B cell (primary cell): ENCODE data around the gene ZFAND4. TPM values are rescaled to one million over a fixed set of nuclear protein-coding genes. Genes with fewer than 3 reads are reported as not detected.

Experiments used
- ATAC-seq: fragments of 200-7000 bp; cut with Tn5 transposase; one replicate; pipeline ENCODE4 v1.10.0; 2021; ENCODE audit warnings: low read depth, mild to moderate bottlenecking, moderate number of reproducible peaks, moderate library complexity
- CTCF ChIA-PET: fragments of 350-600 bp; sonication (Branson Sonifier 250); formaldehyde crosslinking; loops from one replicate; lab custom pipeline; 2021; ENCODE audit warnings: antibody characterized with exemption, inconsistent platforms; lab: Charles Lee
- POLR2A ChIA-PET: fragments of 350-600 bp; sonication (Branson Sonifier 250); formaldehyde crosslinking; loops from one replicate; lab custom pipeline; 2021; ENCODE audit warnings: antibody characterized with exemption; lab: Charles Lee
- DNase-seq: peaks from one replicate; pipeline ENCODE4 v3.0.0; 2013
- H2AFZ ChIP-seq: 2 replicates; pipeline ENCODE4 v1.6.1; 2012; ENCODE audit warnings: mild to moderate bottlenecking, low read depth, low read length; ENCODE audit not compliant: insufficient read depth, poor library complexity, severe bottlenecking
- H3K27ac ChIP-seq, 2 donors: 1 replicate in 1 of 2; 2 replicates in 1 of 2; pipeline ENCODE4 v1.5.1; 2012 to 2013; ENCODE audit warnings: low read length in 2 of 2, mild to moderate bottlenecking in 2 of 2, moderate library complexity in 1 of 2
- H3K27me3 ChIP-seq, 4 experiments: fragments of 200-600 bp in 1 of 4; sonication (generic) in 1 of 4; replicated peaks in 1 of 4; 1 replicate in 2 of 4; 2 replicates in 2 of 4; pipeline versions ENCODE4 v1.6.1 to v1.7.0; 2013 to 2016; ENCODE audit warnings: low read length in 3 of 4, mild to moderate bottlenecking in 2 of 4, mixed read lengths in 1 of 4, moderate library complexity in 1 of 4; ENCODE audit not compliant: insufficient read depth in 4 of 4, control insufficient read depth in 3 of 4; ENCODE audit errors: control extremely low read depth in 1 of 4
- H3K36me3 ChIP-seq, 2 experiments: replicated peaks in 1 of 2; 1 replicate in 1 of 2; 2 replicates in 1 of 2; pipeline versions ENCODE4 v1.6.1 to v1.7.1; 2013; ENCODE audit warnings: low read length in 1 of 2; ENCODE audit not compliant: insufficient read depth in 2 of 2, control insufficient read depth in 1 of 2; ENCODE audit errors: control extremely low read depth in 1 of 2, extremely low read depth in 1 of 2
- H3K4me1 ChIP-seq, 2 donors: fragments of 200-600 bp in 1 of 2; sonication (generic) in 1 of 2; 1 replicate in 1 of 2; 2 replicates in 1 of 2; pipeline versions ENCODE4 v1.5.1 to v1.6.1; 2013 to 2017; ENCODE audit warnings: low read length in 2 of 2; ENCODE audit not compliant: control insufficient read depth in 2 of 2, insufficient read depth in 2 of 2
- H3K4me2 ChIP-seq: replicated peaks from 2 replicates; pipeline ENCODE3; 2012; ENCODE audit warnings: mild to moderate bottlenecking, low read depth, low read length; ENCODE audit not compliant: poor library complexity, severe bottlenecking
- H3K4me3 ChIP-seq, 5 experiments: fragments of 200-600 bp in 1 of 5; sonication (generic) in 1 of 5; 1 replicate in 3 of 5; 2 replicates in 2 of 5; pipeline versions ENCODE4 v1.5.1 to v1.7.0; 2011 to 2016; ENCODE audit warnings: low read length in 4 of 5, mild to moderate bottlenecking in 4 of 5, low read depth in 2 of 5, control low read depth in 1 of 5, moderate library complexity in 1 of 5; ENCODE audit not compliant: insufficient read depth in 1 of 5; ENCODE audit errors: control extremely low read depth in 1 of 5, extremely low read depth in 1 of 5
- H3K79me2 ChIP-seq: fragments of 200-600 bp; sonication (generic); one replicate; pipeline ENCODE4 v1.6.0; 2016; ENCODE audit warnings: low read length; ENCODE audit not compliant: control insufficient read depth, insufficient read depth
- H3K9ac ChIP-seq: fragments of 200-600 bp; sonication (generic); 2 replicates; pipeline ENCODE4 v1.6.1; 2017; ENCODE audit warnings: mild to moderate bottlenecking, low read length, moderate library complexity
- H3K9me3 ChIP-seq, 3 donors: one replicate each; pipeline versions ENCODE4 v1.6.1 to v1.7.1; 2013; ENCODE audit warnings: low read length in 2 of 3; ENCODE audit not compliant: control insufficient read depth in 2 of 3, insufficient read depth in 1 of 3; ENCODE audit errors: control extremely low read depth in 1 of 3
- H4K20me1 ChIP-seq: 2 replicates; pipeline ENCODE4 v1.6.0; 2012; ENCODE audit warnings: mild to moderate bottlenecking, low read length; ENCODE audit not compliant: insufficient read depth, control insufficient read depth, poor library complexity, severe bottlenecking
- H3K27ac Mint-ChIP-seq: one replicate; pipeline ENCODE4 v1.8.0; 2021; ENCODE audit warnings: mixed read lengths
- H3K27me3 Mint-ChIP-seq: one replicate; pipeline ENCODE4 v1.8.0; 2021; ENCODE audit warnings: mixed read lengths
- H3K4me1 Mint-ChIP-seq: one replicate; pipeline ENCODE4 v1.8.0; 2021; ENCODE audit warnings: mixed read lengths
- H3K4me3 Mint-ChIP-seq: one replicate; pipeline ENCODE4 v1.8.0; 2021; ENCODE audit warnings: mixed read lengths
- H3K9me3 Mint-ChIP-seq: one replicate; pipeline ENCODE4 v1.8.0; 2022; ENCODE audit warnings: mixed read lengths; ENCODE audit not compliant: insufficient read depth
- EZH2 ChIP-seq: IDR thresholded peaks from 2 replicates; pipeline ENCODE4 v1.6.1; 2012; ENCODE audit warnings: borderline replicate concordance, low read depth, mild to moderate bottlenecking, moderate library complexity, low read length; ENCODE audit not compliant: insufficient read depth, poor library complexity, severe bottlenecking
- WGBS: methylation state at CpG from one replicate; pipeline ENCODE4 v1.1.5; 2013; ENCODE audit warnings: missing lambda C conversion rate; ENCODE audit not compliant: insufficient coverage; 5-methylcytosine and 5-hydroxymethylcytosine counted together
- intact Hi-C: fragments of 100-400 bp; cut with micrococcal nuclease; formaldehyde crosslinking; loops from one replicate; pipeline ENCODE4 v1.10.0; 2022
- polyA plus RNA-seq: library from polyadenylated mRNA; depleted of rRNA; stranded (reverse); fragments of >200 nt; gene quantifications from 2 replicates; pipeline ENCODE4 v1.2.3, GENCODE V29; 2012
- total RNA-seq, 2 donors: library from RNA; stranded (reverse); fragments of 120-200 nt in 1 of 2; gene quantifications; 1 replicate in 1 of 2; 2 replicates in 1 of 2; pipeline versions ENCODE4 v1.2.3 to v1.2.4, GENCODE V29; 2013 to 2022
- TF ChIP-seq, protein P1 (sequence below): fragments of 200-600 bp; IDR thresholded peaks from one replicate; pipeline ENCODE4 v1.8.0; 2022; ENCODE audit warnings: antibody characterized with exemption, mild to moderate bottlenecking

Gene ZFAND4
- total and polyA plus RNA-seq, 2 donors (not counting 1 experiment from before 2014, with no cell fraction given): 7.9 to 23.4 TPM

DNA sequence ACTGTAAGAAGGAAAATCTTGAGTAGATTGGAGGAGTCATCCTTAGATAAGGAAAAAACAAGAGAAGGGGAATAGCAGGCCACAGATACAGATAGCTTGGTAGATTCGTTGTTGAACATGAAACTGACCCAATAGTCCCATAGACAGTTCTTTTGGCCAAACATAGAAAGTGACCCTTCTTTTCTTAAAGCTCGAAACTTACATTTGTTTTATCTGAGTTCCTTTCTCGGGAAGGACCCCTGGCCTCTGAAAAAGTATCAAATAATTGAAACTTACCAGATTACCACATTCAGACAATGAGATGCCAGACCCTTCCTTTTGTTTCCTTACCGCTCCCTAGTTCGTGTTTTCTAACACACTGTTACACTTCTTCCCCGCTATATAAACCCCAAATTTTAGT, 72.9 kb downstream of the ZFAND4 start:
- Histone ChIP-seq H3K36me3 (no peaks in the 10 kb centered on the region), H3K4me1 (peaks cover 9% of the 10 kb centered on the region in 2 donors), H3K79me2 (peaks cover 4% of the 10 kb centered on the region), H3K27ac (no peak overlapping the region), H2AFZ (no peak overlapping the region), H3K9ac (no peak overlapping the region), H4K20me1 (no peaks in the 10 kb centered on the region), H3K9me3 (peaks cover 4 to 7% (median 6%) of the 10 kb centered on the region in 3 donors), H3K4me3 (no peak overlapping the region), H3K27me3 (peaks cover 0 to 15% (median 6%) of the 10 kb centered on the region in 4 experiments), H3K4me2 (no peak overlapping the region)
- ATAC-seq: no peak
- Mint-ChIP-seq H3K9me3 (peaks cover 6% of the 10 kb centered on the region), H3K27ac (no peak overlapping the region), H3K27me3 (peaks cover 23% of the 10 kb centered on the region), H3K4me1 (peaks cover 14% of the 10 kb centered on the region), H3K4me3 (no peak overlapping the region)
- intact Hi-C loops: no loop called here
- CTCF ChIA-PET: interaction anchor here (0.7 to 0.9 kb wide), 2 partner anchors 224 to 349 kb away, joined by 3 read pairs; no protein-coding TSS in a partner anchor
- POLR2A ChIA-PET: no interaction called here
- TF ChIP-seq, protein P1, sequence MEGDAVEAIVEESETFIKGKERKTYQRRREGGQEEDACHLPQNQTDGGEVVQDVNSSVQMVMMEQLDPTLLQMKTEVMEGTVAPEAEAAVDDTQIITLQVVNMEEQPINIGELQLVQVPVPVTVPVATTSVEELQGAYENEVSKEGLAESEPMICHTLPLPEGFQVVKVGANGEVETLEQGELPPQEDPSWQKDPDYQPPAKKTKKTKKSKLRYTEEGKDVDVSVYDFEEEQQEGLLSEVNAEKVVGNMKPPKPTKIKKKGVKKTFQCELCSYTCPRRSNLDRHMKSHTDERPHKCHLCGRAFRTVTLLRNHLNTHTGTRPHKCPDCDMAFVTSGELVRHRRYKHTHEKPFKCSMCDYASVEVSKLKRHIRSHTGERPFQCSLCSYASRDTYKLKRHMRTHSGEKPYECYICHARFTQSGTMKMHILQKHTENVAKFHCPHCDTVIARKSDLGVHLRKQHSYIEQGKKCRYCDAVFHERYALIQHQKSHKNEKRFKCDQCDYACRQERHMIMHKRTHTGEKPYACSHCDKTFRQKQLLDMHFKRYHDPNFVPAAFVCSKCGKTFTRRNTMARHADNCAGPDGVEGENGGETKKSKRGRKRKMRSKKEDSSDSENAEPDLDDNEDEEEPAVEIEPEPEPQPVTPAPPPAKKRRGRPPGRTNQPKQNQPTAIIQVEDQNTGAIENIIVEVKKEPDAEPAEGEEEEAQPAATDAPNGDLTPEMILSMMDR: no peak
- no peak for TF ChIP-seq EZH2
- DNase-seq: no peak
- WGBS: 98% methylated on average over 5 of the region's 6 CpGs

DNA sequence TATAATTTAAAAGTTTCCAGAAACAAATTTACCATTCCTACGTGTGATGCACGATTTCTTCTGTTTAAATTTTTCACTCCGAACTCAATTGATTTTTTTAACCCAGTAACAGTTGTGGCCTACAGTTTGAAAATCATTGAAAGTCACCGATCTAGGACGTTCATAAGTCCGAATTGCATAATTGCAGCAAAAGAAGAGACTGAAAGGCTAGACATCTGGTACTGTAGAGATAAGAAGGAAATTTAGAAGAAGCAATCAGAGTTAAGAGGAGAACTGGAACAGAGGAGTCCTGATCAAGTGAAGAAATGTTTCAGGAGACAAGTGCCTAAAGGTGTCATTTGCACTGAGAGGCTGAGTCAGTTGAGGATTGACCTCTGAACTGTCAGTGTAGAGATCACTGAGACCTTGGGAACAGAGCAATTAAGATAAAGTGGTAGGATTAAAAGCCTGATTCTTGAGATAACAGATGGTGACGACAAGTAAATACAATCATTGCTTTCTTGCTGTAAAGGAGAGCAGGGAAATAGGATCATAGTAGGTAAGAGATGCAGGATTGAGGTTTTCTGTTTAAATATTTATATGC, 73.5 kb downstream of the ZFAND4 start:
- H3K79me2 ChIP-seq: peaks cover 6% of the 10 kb centered on the region
- no peak overlapping the region for H2AFZ ChIP-seq
- ChIA-PET POLR2A (no interaction called here), CTCF (no interaction called here)
- Mint-ChIP-seq H3K4me1 (peaks cover 14% of the 10 kb centered on the region), H3K4me3 (no peak overlapping the region), H3K27ac (no peak overlapping the region), H3K27me3 (peaks cover 23% of the 10 kb centered on the region), H3K9me3 (peaks cover 6% of the 10 kb centered on the region)
- H3K4me1 ChIP-seq: peaks cover 9% of the 10 kb centered on the region in 2 donors
- TF ChIP-seq, protein P1: no peak
- no peak for TF ChIP-seq EZH2
- no peak overlapping the region for H3K9ac ChIP-seq
- no peak overlapping the region for H3K4me3 ChIP-seq
- H3K27me3 ChIP-seq: peaks cover 0 to 15% (median 6%) of the 10 kb centered on the region in 4 experiments
- DNase-seq (no peak), ATAC-seq (no peak)
- H3K27ac ChIP-seq: no peak overlapping the region
- intact Hi-C loops: no loop called here
- H3K4me2 ChIP-seq: no peak overlapping the region
- H3K9me3 ChIP-seq: peaks cover 4 to 7% (median 6%) of the 10 kb centered on the region in 3 donors
- 94% methylated on average over 5 of the region's 7 CpGs for WGBS
- no peaks in the 10 kb centered on the region for H3K36me3 ChIP-seq
- no peaks in the 10 kb centered on the region for H4K20me1 ChIP-seq
